Measurements from ENCODE around the gene RCHY1. TPM values are rescaled to one million over a fixed set of nuclear protein-coding genes. Genes with fewer than 3 reads are reported as not detected.
A peak's percentile ranks its signal among the peaks of the same experiment; 100 is the strongest.

The RCHY1 gene
- total RNA-seq, 1 experiment from 2014 or later = 71.5 TPM

GRCh38 chr4:75499900-75500299 is 14.3 kb downstream of the RCHY1 start:
- Histone ChIP-seq H3K4me3 (no peak overlapping the region), H3K36me3 (peaks cover 85% of the 10 kb centered on the region), H3K27ac (no peak overlapping the region), H3K4me1 (peaks cover 4% of the 10 kb centered on the region; the same call in 1 of the 2 replicates), H3K9me3 (replicated peaks) (peaks cover 6% of the 10 kb centered on the region; the same call in 1 of the 2 replicates), H3K27me3 (no peaks in the 10 kb centered on the region)
- DNase-seq = no peak

- no peak overlapping the region for H3K4me3 ChIP-seq
- peaks cover 4% of the 10 kb centered on the region; the same call in 1 of the 2 replicates for H3K4me1 ChIP-seq
- peaks cover 6% of the 10 kb centered on the region; the same call in 1 of the 2 replicates for H3K9me3 ChIP-seq (replicated peaks)
- H3K36me3 ChIP-seq = peaks cover 85% of the 10 kb centered on the region
- H3K27me3 ChIP-seq = no peaks in the 10 kb centered on the region
- no peak for DNase-seq
- H3K27ac ChIP-seq = no peak overlapping the region
Measured at GRCh38 chr4:75498041-75498440, 16.2 kb downstream of the RCHY1 start.

- no peak for DNase-seq
- H3K27ac ChIP-seq = no peak overlapping the region
- H3K4me3 ChIP-seq = no peak overlapping the region
- peaks cover 4% of the 10 kb centered on the region; the same call in 1 of the 2 replicates for H3K4me1 ChIP-seq
- H3K27me3 ChIP-seq = no peaks in the 10 kb centered on the region
- H3K9me3 ChIP-seq (replicated peaks) = peaks cover 6% of the 10 kb centered on the region; the same call in 1 of the 2 replicates
- peaks cover 86% of the 10 kb centered on the region for H3K36me3 ChIP-seq
Measured at GRCh38 chr4:75497133-75497532, 17.1 kb downstream of the RCHY1 start.

GRCh38 chr4:75496406-75496805 is 17.8 kb downstream of the RCHY1 start:
- DNase-seq = no peak
- Histone ChIP-seq H3K9me3 (replicated peaks) (peaks cover 6% of the 10 kb centered on the region; the same call in 1 of the 2 replicates), H3K4me3 (no peak overlapping the region), H3K27ac (no peak overlapping the region), H3K4me1 (peaks cover 4% of the 10 kb centered on the region; the same call in 1 of the 2 replicates), H3K27me3 (no peaks in the 10 kb centered on the region), H3K36me3 (peaks cover 88% of the 10 kb centered on the region)

GRCh38 chr4:75495476-75495875 is 18.7 kb downstream of the RCHY1 start:
- Histone ChIP-seq H3K4me1 (peaks cover 4% of the 10 kb centered on the region; the same call in 1 of the 2 replicates), H3K9me3 (replicated peaks) (peaks cover 6% of the 10 kb centered on the region; the same call in 1 of the 2 replicates), H3K36me3 (peaks cover 88% of the 10 kb centered on the region), H3K4me3 (no peak overlapping the region), H3K27ac (no peak overlapping the region), H3K27me3 (no peaks in the 10 kb centered on the region)
- DNase-seq = no peak

- Histone ChIP-seq H3K4me3 (no peak overlapping the region), H3K36me3 (peaks cover 88% of the 10 kb centered on the region), H3K27ac (no peak overlapping the region), H3K9me3 (replicated peaks) (peaks cover 6% of the 10 kb centered on the region; the same call in 1 of the 2 replicates), H3K4me1 (peaks cover 4% of the 10 kb centered on the region; the same call in 1 of the 2 replicates), H3K27me3 (no peaks in the 10 kb centered on the region)
- DNase-seq = no peak
Measured at GRCh38 chr4:75494563-75494962, 19.6 kb downstream of the RCHY1 start.

- H3K4me3 ChIP-seq = no peak overlapping the region
- DNase-seq = peak in 1 of 2 experiments; percentile 65
- no peaks in the 10 kb centered on the region for H3K9me3 ChIP-seq (replicated peaks)
- no peak overlapping the region for H3K27ac ChIP-seq
- no peaks in the 10 kb centered on the region for H3K27me3 ChIP-seq
- peaks cover 80% of the 10 kb centered on the region for H3K36me3 ChIP-seq
- H3K4me1 ChIP-seq = no peaks in the 10 kb centered on the region
Measured at GRCh38 chr4:75490155-75490554, 24.0 kb downstream of the RCHY1 start.

- DNase-seq = no peak
- Histone ChIP-seq H3K4me3 (no peak overlapping the region), H3K36me3 (peaks cover 76% of the 10 kb centered on the region), H3K27me3 (no peaks in the 10 kb centered on the region), H3K27ac (no peak overlapping the region), H3K9me3 (replicated peaks) (no peaks in the 10 kb centered on the region), H3K4me1 (no peaks in the 10 kb centered on the region)
Measured at GRCh38 chr4:75484190-75484589, 30.0 kb downstream of the RCHY1 start.

GRCh38 chr4:75477201-75477600 is 37.0 kb downstream of the RCHY1 start:
- Histone ChIP-seq H3K36me3 (peaks cover 56% of the 10 kb centered on the region), H3K4me1 (no peaks in the 10 kb centered on the region), H3K4me3 (no peak overlapping the region), H3K27ac (no peak overlapping the region), H3K9me3 (replicated peaks) (no peaks in the 10 kb centered on the region), H3K27me3 (no peaks in the 10 kb centered on the region)
- DNase-seq = no peak

GRCh38 chr4:75470738-75471137 is 43.5 kb downstream of the RCHY1 start:
- Histone ChIP-seq H3K27me3 (no peaks in the 10 kb centered on the region), H3K9me3 (replicated peaks) (no peaks in the 10 kb centered on the region), H3K4me1 (no peaks in the 10 kb centered on the region), H3K4me3 (no peak overlapping the region), H3K27ac (no peak overlapping the region), H3K36me3 (no peaks in the 10 kb centered on the region)
- DNase-seq = no peak

GRCh38 chr4:75469896-75470295 is 44.3 kb downstream of the RCHY1 start:
- H3K36me3 ChIP-seq = no peaks in the 10 kb centered on the region
- no peak overlapping the region for H3K4me3 ChIP-seq
- no peaks in the 10 kb centered on the region for H3K9me3 ChIP-seq (replicated peaks)
- no peak for DNase-seq
- H3K4me1 ChIP-seq = no peaks in the 10 kb centered on the region
- H3K27ac ChIP-seq = no peak overlapping the region
- no peaks in the 10 kb centered on the region for H3K27me3 ChIP-seq

- Histone ChIP-seq H3K4me3 (no peak overlapping the region), H3K4me1 (no peaks in the 10 kb centered on the region), H3K27me3 (no peaks in the 10 kb centered on the region), H3K36me3 (no peaks in the 10 kb centered on the region), H3K27ac (no peak overlapping the region), H3K9me3 (replicated peaks) (0 out of 2 replicates have a peak, but pooled peaks cover 3% of the 10 kb centered on the region)
- DNase-seq = no peak
Measured at GRCh38 chr4:75457365-75457764, 56.8 kb downstream of the RCHY1 start.

GRCh38 chr4:75434105-75434504 is 80.1 kb downstream of the RCHY1 start:
- DNase-seq = no peak
- Histone ChIP-seq H3K9me3 (replicated peaks) (peaks cover 9% of the 10 kb centered on the region; the same call in 1 of the 2 replicates), H3K4me1 (peaks cover 3% of the 10 kb centered on the region; the same call in 1 of the 2 replicates), H3K36me3 (no peaks in the 10 kb centered on the region), H3K4me3 (no peak overlapping the region), H3K27ac (no peak overlapping the region), H3K27me3 (no peaks in the 10 kb centered on the region)

- DNase-seq = peak; percentile 26 to 42
- Histone ChIP-seq H3K27me3 (no peaks in the 10 kb centered on the region), H3K27ac (no peak overlapping the region), H3K4me1 (peaks cover 4% of the 10 kb centered on the region; the same call in 1 of the 2 replicates), H3K4me3 (no peak overlapping the region), H3K9me3 (replicated peaks) (peaks cover 7% of the 10 kb centered on the region; the same call in 1 of the 2 replicates), H3K36me3 (no peaks in the 10 kb centered on the region)
Measured at GRCh38 chr4:75432683-75433082, 81.5 kb downstream of the RCHY1 start.

- peaks cover 4% of the 10 kb centered on the region; the same call in 1 of the 2 replicates for H3K4me1 ChIP-seq
- no peaks in the 10 kb centered on the region for H3K27me3 ChIP-seq
- no peaks in the 10 kb centered on the region for H3K36me3 ChIP-seq
- H3K4me3 ChIP-seq = no peak overlapping the region
- no peak overlapping the region for H3K27ac ChIP-seq
- H3K9me3 ChIP-seq (replicated peaks) = peaks cover 4% of the 10 kb centered on the region
- peak in 1 of 2 experiments; percentile 47 for DNase-seq
Measured at GRCh38 chr4:75429208-75429607, 85.0 kb downstream of the RCHY1 start.

Measured in SJCRH30 (cell line).